CD4-positive, CD25-positive, alpha-beta regulatory T cell (primary cell): ENCODE measurements around the gene ZNF563. TPM values are rescaled to one million over a fixed set of nuclear protein-coding genes. Genes with fewer than 3 reads are reported as not detected.

ENCODE experiments used
- ATAC-seq, 2 donors: fragments of 150-1000 bp; cut with Tn5 transposase; one replicate each; pipeline ENCODE4 v1.10.0; 2021; ENCODE audit warnings: low read depth in 2 of 2, moderate number of reproducible peaks in 2 of 2, moderate library complexity in 1 of 2
- DNase-seq, 3 donors: peaks; one replicate each; pipeline versions ENCODE4 v3.0.0 to v3.0.0-alpha.2; 2012 to 2022; ENCODE audit warnings: mixed read lengths in 1 of 3
- H3K27ac ChIP-seq: one replicate; pipeline ENCODE4 v1.7.0; 2013; ENCODE audit warnings: mild to moderate bottlenecking, low read length; ENCODE audit not compliant: insufficient read depth, poor library complexity, severe bottlenecking
- H3K27me3 ChIP-seq: one replicate; pipeline ENCODE4 v1.7.0; 2013; ENCODE audit warnings: low read length; ENCODE audit not compliant: control insufficient read depth, insufficient read depth
- H3K36me3 ChIP-seq: one replicate; pipeline ENCODE4 v1.7.0; 2013; ENCODE audit warnings: mild to moderate bottlenecking, low read length, moderate library complexity; ENCODE audit not compliant: control insufficient read depth, insufficient read depth
- H3K4me1 ChIP-seq: 2 replicates; pipeline ENCODE4 v1.7.0; 2013; ENCODE audit warnings: mild to moderate bottlenecking, low read length; ENCODE audit not compliant: insufficient read depth, control insufficient read depth, poor library complexity, severe bottlenecking
- H3K4me3 ChIP-seq: one replicate; pipeline ENCODE4 v1.7.0; 2013; ENCODE audit warnings: low read depth, mild to moderate bottlenecking, low read length, moderate library complexity
- H3K9me3 ChIP-seq, 2 experiments: 1 replicate in 1 of 2; 2 replicates in 1 of 2; pipeline ENCODE4 v1.7.0; 2013; ENCODE audit warnings: low read length in 2 of 2, mild to moderate bottlenecking in 1 of 2, moderate library complexity in 1 of 2; ENCODE audit not compliant: control insufficient read depth in 2 of 2
- H3K27ac Mint-ChIP-seq, 3 donors: one replicate each; pipeline ENCODE4 v1.8.0; 2020 to 2022; ENCODE audit warnings: mild to moderate bottlenecking in 3 of 3, mixed read lengths in 3 of 3, moderate library complexity in 2 of 3
- H3K27me3 Mint-ChIP-seq: one replicate; pipeline ENCODE4 v1.8.0; 2022; ENCODE audit warnings: mild to moderate bottlenecking, mixed read lengths
- H3K36me3 Mint-ChIP-seq: one replicate; pipeline ENCODE4 v1.8.0; 2020; ENCODE audit warnings: mixed read lengths
- H3K4me1 Mint-ChIP-seq, 4 donors: one replicate each; pipeline ENCODE4 v1.8.0; 2020 to 2022; ENCODE audit warnings: mixed read lengths in 4 of 4, mild to moderate bottlenecking in 1 of 4
- H3K4me3 Mint-ChIP-seq, 4 donors: one replicate each; pipeline ENCODE4 v1.8.0; 2020 to 2022; ENCODE audit warnings: mild to moderate bottlenecking in 4 of 4, mixed read lengths in 4 of 4, moderate library complexity in 3 of 4
- H3K9me3 Mint-ChIP-seq, 7 donors: one replicate each; pipeline ENCODE4 v1.8.0; 2020 to 2022; ENCODE audit warnings: mixed read lengths in 7 of 7, mild to moderate bottlenecking in 3 of 7, moderate library complexity in 2 of 7
- polyA plus RNA-seq, 4 donors: library from polyadenylated mRNA; unstranded; fragments of 300-500 nt; fragmentation: Illumina TruSeq; gene quantifications; one replicate each; pipeline ENCODE4 v1.2.3, GENCODE V29; 2021
- total RNA-seq: library from RNA; stranded (reverse); gene quantifications from one replicate; pipeline ENCODE4 v1.2.3, GENCODE V29; 2022

ZNF563 gene
- total RNA-seq, result 1.2 TPM
- 10 to 100 TPM in 1 of 4 donors, 1 to 10 TPM in 3; 4.0 to 10.1 (median 6.7) TPM for polyA plus RNA-seq

DNA sequence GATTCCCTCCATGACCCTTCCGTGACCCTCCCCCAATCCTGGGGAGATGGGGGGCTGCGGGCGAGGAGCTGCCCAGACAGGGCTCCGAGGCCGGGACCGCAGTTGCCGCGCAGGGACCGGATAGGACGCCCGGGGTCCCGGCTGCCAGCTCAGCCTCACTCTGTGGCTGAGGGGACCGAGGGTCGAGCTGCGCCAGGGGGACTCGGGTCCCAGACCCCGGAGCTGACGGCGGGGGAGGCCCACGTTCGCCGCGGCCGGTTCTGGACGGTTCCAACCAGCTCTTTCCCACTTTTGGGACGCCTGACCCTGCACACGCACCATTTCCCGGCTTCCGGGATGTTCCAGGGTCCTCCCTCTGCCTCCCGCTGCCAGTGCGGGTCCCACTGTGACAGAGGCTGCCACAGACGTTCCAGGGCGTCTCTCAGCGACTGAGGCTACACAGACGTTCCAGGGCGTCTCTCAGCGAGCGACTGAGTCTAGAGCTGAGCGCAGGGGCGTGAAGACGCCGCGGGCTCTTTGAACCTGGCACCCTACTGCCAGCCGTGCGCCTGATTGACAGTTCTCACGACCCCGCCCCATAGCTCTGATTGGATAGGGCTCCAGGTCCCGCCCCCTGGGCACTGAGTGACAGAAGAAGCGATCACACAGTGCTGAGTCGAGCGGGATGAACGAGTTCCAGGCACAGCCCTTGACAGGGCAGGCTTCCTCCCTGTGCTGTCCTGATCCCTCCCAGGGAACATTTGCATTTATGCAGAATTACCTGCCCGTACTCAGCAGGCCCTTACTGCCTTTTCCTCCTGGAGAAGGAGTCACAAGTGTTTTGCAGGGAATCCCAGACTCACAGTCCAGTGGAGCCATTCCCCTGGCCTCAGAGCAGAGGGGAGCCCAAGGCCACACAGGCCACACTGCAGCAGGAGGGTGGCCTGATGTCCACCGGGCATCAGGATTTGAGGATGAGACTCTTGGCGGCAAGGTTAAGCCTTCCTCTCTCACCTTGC is at the start of gene ZNF563:
ZNF563 (minus strand) TSS at position 472 of the 998 bp plus-strand sequence; CDS start at position 321, 151 bp downstream.
- Mint-ChIP-seq H3K27me3 (peaks cover 5% of the 10 kb centered on the region), H3K9me3 (no peaks in the 10 kb centered on the region), H3K4me1 (peaks cover 22 to 48% (median 36%) of the 10 kb centered on the region in 4 donors), H3K36me3 (no peaks in the 10 kb centered on the region), H3K27ac (peak within 1 kb of the TSS; percentile 96 to 99 (median 98)), H3K4me3 (peak within 1 kb of the TSS; percentile 94 to 99 (median 96))
- peak; percentile 98 to 99 for ATAC-seq
- Histone ChIP-seq H3K4me3 (peak within 1 kb of the TSS; percentile 93), H3K9me3 (no peaks in the 10 kb centered on the region), H3K36me3 (no peaks in the 10 kb centered on the region), H3K27ac (peak within 1 kb of the TSS; percentile 86), H3K27me3 (no peaks in the 10 kb centered on the region), H3K4me1 (peaks cover 23% of the 10 kb centered on the region)
- DNase-seq, result peak; percentile 88 to 98 (median 96)

DNA sequence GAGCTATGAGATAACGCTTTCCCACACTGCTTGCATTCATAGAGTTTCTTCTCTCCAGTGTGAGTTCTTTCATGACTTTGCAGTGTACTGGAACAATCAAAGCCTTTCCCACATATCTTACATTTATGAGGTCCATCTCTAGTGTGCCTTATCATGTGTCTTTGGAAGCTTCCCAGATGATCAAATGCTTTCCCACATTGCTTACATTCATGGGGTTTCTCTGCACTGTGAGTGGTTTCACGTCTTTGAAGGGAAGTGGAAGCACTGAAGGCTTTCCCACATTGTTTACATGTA is 47.0 kb upstream of the ZNF563 start:
- H3K36me3 Mint-ChIP-seq, result peaks cover 25% of the 10 kb centered on the region
- H3K27me3 Mint-ChIP-seq, result no peaks in the 10 kb centered on the region
- Histone ChIP-seq H3K36me3 (peaks cover 9% of the 10 kb centered on the region), H3K9me3 (peaks cover 61 to 80% of the 10 kb centered on the region in 2 experiments), H3K27me3 (no peaks in the 10 kb centered on the region), H3K4me3 (no peak overlapping the region), H3K27ac (no peak overlapping the region), H3K4me1 (no peaks in the 10 kb centered on the region)
- H3K4me3 Mint-ChIP-seq, result no peak overlapping the region
- ATAC-seq (no peak), DNase-seq (no peak)
- H3K27ac Mint-ChIP-seq, result no peak overlapping the region
- peaks cover 0 to 63% (median 39%) of the 10 kb centered on the region in 7 donors for H3K9me3 Mint-ChIP-seq
- no peaks in the 10 kb centered on the region for H3K4me1 Mint-ChIP-seq

DNA sequence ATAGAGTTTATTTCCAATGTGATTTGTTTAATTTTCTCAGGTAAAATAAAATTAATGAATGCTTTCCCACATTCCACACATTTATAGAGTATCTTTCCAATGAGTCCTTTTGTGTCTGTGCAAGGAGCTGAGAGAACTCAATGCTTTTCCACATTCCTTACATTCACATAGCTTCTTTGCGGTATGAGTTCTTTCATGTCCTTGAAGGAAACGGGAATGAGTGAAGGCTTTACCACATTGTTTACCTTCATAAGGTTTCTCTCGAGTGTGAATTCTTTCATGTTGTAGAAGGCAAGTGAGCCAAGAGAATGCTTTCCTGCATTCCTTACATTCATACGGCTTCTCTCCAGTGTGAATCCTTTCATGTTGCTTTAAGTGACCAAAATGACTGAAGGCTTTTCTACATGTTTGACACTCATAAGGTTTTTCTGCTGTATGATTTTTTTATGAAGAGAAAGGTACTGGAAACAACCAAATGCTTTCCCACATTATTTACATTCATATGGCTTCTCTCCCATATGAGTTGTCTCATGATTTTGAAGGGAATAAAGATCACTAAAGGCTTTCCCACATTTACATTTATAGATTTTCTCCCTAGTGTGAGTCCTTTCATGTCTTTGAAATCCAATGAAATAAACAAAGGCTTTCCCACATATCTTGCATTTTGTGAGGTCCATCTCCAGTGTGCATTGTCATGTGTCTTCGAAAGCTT is 46.5 kb upstream of the ZNF563 start:
- H3K27ac Mint-ChIP-seq, result no peak overlapping the region

GRCh38 chr19:12374026-12374425 is 40.6 kb upstream of the ZNF563 start:
- Histone ChIP-seq H3K9me3 (peaks cover 21 to 24% of the 10 kb centered on the region in 2 experiments), H3K27ac (no peak overlapping the region), H3K4me1 (no peaks in the 10 kb centered on the region), H3K27me3 (no peaks in the 10 kb centered on the region), H3K36me3 (no peaks in the 10 kb centered on the region), H3K4me3 (no peak overlapping the region)
- H3K4me1 Mint-ChIP-seq, result no peaks in the 10 kb centered on the region
- H3K36me3 Mint-ChIP-seq, result peaks cover 7% of the 10 kb centered on the region
- no peak for DNase-seq
- no peak for ATAC-seq
- no peaks in the 10 kb centered on the region for H3K27me3 Mint-ChIP-seq
- H3K9me3 Mint-ChIP-seq, result peaks cover 0 to 28% (median 17%) of the 10 kb centered on the region in 7 donors
- no peak overlapping the region for H3K4me3 Mint-ChIP-seq
- no peak overlapping the region for H3K27ac Mint-ChIP-seq

More for the DNA sequence above, 46.5 kb upstream of the ZNF563 start:
- Histone ChIP-seq H3K36me3 (peaks cover 9% of the 10 kb centered on the region), H3K4me3 (no peak overlapping the region), H3K27me3 (no peaks in the 10 kb centered on the region), H3K27ac (no peak overlapping the region), H3K9me3 (peaks cover 58 to 76% of the 10 kb centered on the region in 2 experiments), H3K4me1 (no peaks in the 10 kb centered on the region)
- no peak for DNase-seq
- H3K4me3 Mint-ChIP-seq, result no peak overlapping the region
- peaks cover 0 to 61% (median 34%) of the 10 kb centered on the region in 7 donors for H3K9me3 Mint-ChIP-seq
- H3K36me3 Mint-ChIP-seq, result peaks cover 23% of the 10 kb centered on the region
- no peaks in the 10 kb centered on the region for H3K27me3 Mint-ChIP-seq
- H3K4me1 Mint-ChIP-seq, result no peaks in the 10 kb centered on the region
- ATAC-seq, result no peak

DNA sequence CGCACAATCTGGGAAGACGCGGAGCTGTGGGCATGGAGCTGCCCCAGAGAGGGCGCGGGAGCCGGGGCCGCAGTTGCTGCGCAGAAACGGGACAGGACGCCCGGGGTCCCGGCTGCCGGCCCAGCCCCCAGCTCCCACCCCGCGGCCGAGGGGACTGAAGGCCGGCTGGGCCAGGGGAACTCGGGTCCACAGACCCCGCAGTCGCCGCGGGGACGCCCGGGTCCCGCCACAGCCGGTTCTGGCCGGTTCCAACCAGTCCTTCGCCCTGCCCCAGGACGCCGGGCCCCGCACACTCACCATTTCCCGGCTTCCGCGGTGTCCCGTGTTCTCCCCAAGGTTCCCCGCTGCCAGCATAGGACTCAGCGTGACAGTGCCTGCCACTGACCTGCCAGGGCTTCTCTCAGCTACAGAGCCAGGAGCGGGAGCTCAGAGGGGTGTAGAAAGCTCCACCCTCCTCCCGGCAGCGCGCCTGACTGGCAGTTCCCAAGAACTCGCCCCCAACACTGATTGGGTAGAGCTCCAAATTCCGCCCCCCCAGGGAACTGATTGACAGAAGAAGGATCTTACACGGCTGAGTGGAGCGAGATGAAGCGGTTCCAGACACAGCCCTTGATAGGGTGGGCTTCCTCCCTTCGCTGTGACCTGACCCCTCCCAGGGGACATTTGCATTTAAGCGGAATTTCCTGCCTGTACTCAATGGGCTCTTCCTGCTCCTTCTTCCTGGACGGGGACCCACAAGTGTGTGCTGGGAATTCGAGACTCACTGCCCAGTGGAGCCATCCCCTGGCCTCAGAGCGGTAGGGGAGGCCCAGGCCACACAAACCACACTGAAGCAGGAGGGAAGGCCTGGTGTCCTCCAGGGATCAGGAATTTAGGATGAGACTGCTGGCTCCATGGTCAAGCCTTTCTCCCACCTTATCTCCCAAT is 32.1 kb upstream of the ZNF563 start, which contains the start of gene ZNF442:
ZNF442 (minus strand) TSS at position 448 of the 927 bp plus-strand sequence. CDS start 2,052 bp downstream, outside the sequence.
- ATAC-seq, result peak; percentile 93 to 94
- Histone ChIP-seq H3K4me1 (peaks cover 6% of the 10 kb centered on the region), H3K36me3 (no peaks in the 10 kb centered on the region), H3K9me3 (no peaks in the 10 kb centered on the region), H3K4me3 (peak within 1 kb of the TSS; percentile 64), H3K27me3 (no peaks in the 10 kb centered on the region), H3K27ac (no peak within 1 kb of the TSS)
- DNase-seq, result peak; percentile 57 to 84 (median 65)
- Mint-ChIP-seq H3K36me3 (peaks cover 4% of the 10 kb centered on the region), H3K9me3 (peaks cover 0 to 3% (median 2%) of the 10 kb centered on the region in 7 donors), H3K4me3 (peak within 1 kb of the TSS; percentile 87 to 96 (median 94)), H3K4me1 (peaks cover 0 to 29% (median 9%) of the 10 kb centered on the region in 4 donors), H3K27ac (peak within 1 kb of the TSS; percentile 83 to 95 (median 86)), H3K27me3 (no peaks in the 10 kb centered on the region)

GRCh38 chr19:12364391-12365235 is 31.2 kb upstream of the ZNF563 start:
- no peak for ATAC-seq
- peaks cover 6% of the 10 kb centered on the region for H3K4me1 ChIP-seq
- peaks cover 4% of the 10 kb centered on the region for H3K36me3 Mint-ChIP-seq
- no peaks in the 10 kb centered on the region for H3K9me3 ChIP-seq
- peaks cover 0 to 29% (median 9%) of the 10 kb centered on the region in 4 donors for H3K4me1 Mint-ChIP-seq
- H3K9me3 Mint-ChIP-seq, result peaks cover 0 to 7% (median 2%) of the 10 kb centered on the region in 7 donors
- DNase-seq, result no peak
- H3K27me3 ChIP-seq, result no peaks in the 10 kb centered on the region
- peak overlapping the region; percentile 37 for H3K4me3 ChIP-seq
- peak overlapping the region; percentile 83 to 95 (median 83) for H3K27ac Mint-ChIP-seq
- no peaks in the 10 kb centered on the region for H3K27me3 Mint-ChIP-seq
- H3K27ac ChIP-seq, result no peak overlapping the region
- no peaks in the 10 kb centered on the region for H3K36me3 ChIP-seq
- H3K4me3 Mint-ChIP-seq, result peak overlapping the region; percentile 79 to 96 (median 94)
